ENCODE measurements around the gene HHAT. TPM values are rescaled to one million over a fixed set of nuclear protein-coding genes. Genes with fewer than 3 reads are reported as not detected.

Gene HHAT
- total RNA-seq, 1 donor from 2014 or later: 11.4 TPM

- Histone ChIP-seq H3K27me3 (ENCODE audit: insufficient read depth, low read length) (peaks cover 2% of the 10 kb centered on the region), H3K4me3 (ENCODE audit: insufficient read depth, low read depth, low read length) (no peak overlapping the region), H3K4me1 (ENCODE audit: insufficient read depth, low read length) (no peaks in the 10 kb centered on the region), H2AFZ (ENCODE audit: low read depth, low read length) (no peak overlapping the region), H3K9me3 (ENCODE audit: insufficient read depth, low read depth, low read length) (no peaks in the 10 kb centered on the region), H3K27ac (ENCODE audit: low read depth, low read length) (no peak overlapping the region), H4K20me1 (ENCODE audit: insufficient read depth, low read length) (no peaks in the 10 kb centered on the region), H3K79me2 (ENCODE audit: insufficient read depth, low read length) (no peaks in the 10 kb centered on the region), H3K36me3 (ENCODE audit: insufficient read depth, low read length) (no peaks in the 10 kb centered on the region), H3K9ac (ENCODE audit: low read length) (no peak overlapping the region), H3K4me2 (ENCODE audit: low read length) (no peak overlapping the region)
- H3K9me3 Mint-ChIP-seq (ENCODE audit: unreplicated experiment): peaks cover 2% of the 10 kb centered on the region
- FAIRE-seq: peak; percentile 79
- no peak overlapping the region for H3K4me3 Mint-ChIP-seq (ENCODE audit: unreplicated experiment)
- TF ChIP-seq EZH2 (IDR thresholded peaks at IDR 0.05; ENCODE audit: insufficient read depth, low read length) (no peak), CTCF (IDR thresholded peaks at IDR 0.05; ENCODE audit: insufficient read depth, low read depth, low read length) (peak; percentile 99)
- DNase-seq (ENCODE audit: low read depth): no peak
- peak overlapping the region; percentile 8 for H3K27ac Mint-ChIP-seq (ENCODE audit: unreplicated experiment)
- peaks cover 6% of the 10 kb centered on the region for H3K36me3 Mint-ChIP-seq (ENCODE audit: low read depth, unreplicated experiment)
- H3K4me1 Mint-ChIP-seq (ENCODE audit: low read depth, unreplicated experiment): peaks cover 17% of the 10 kb centered on the region
- peaks cover under 1% of the 10 kb centered on the region for H3K27me3 Mint-ChIP-seq (ENCODE audit: low read depth, unreplicated experiment)
These were observed 78.6 kb downstream of the HHAT start for GRCh38 chr1:210407207-210407886.

DNA sequence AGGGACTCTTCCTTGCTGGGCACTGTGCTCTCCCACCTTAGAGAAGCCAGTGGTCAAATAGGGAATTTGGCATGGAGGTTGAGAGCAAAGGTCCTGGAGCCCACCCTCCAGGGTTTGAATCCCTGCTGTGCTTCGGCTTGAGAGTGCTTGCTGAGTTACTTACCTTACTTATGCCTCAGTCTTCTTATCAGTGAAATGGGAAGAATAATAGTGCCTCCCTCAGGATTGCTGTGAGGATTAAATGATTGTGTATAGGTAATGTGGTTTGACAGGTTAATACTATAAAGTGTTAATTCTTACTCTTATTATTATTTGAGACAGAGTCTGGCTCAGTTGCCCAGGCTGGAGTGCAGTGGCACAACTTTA is 79.2 kb downstream of the HHAT start:
- DNase-seq (ENCODE audit: low read depth) (no peak), FAIRE-seq (no peak)
- no peak overlapping the region for H3K4me3 ChIP-seq (ENCODE audit: insufficient read depth, low read depth, low read length)
- H3K9ac ChIP-seq (ENCODE audit: low read length): no peak overlapping the region
- Mint-ChIP-seq H3K9me3 (ENCODE audit: unreplicated experiment) (peaks cover 2% of the 10 kb centered on the region), H3K36me3 (ENCODE audit: low read depth, unreplicated experiment) (peaks cover 6% of the 10 kb centered on the region), H3K4me3 (ENCODE audit: unreplicated experiment) (no peak overlapping the region), H3K27me3 (ENCODE audit: low read depth, unreplicated experiment) (no peaks in the 10 kb centered on the region), H3K27ac (ENCODE audit: unreplicated experiment) (peak overlapping the region; percentile 8), H3K4me1 (ENCODE audit: low read depth, unreplicated experiment) (peaks cover 17% of the 10 kb centered on the region)
- no peaks in the 10 kb centered on the region for H3K79me2 ChIP-seq (ENCODE audit: insufficient read depth, low read length)
- H3K4me2 ChIP-seq (ENCODE audit: low read length): no peak overlapping the region
- no peaks in the 10 kb centered on the region for H3K36me3 ChIP-seq (ENCODE audit: insufficient read depth, low read length)
- TF ChIP-seq CTCF (IDR thresholded peaks at IDR 0.05; ENCODE audit: insufficient read depth, low read depth, low read length) (no peak), EZH2 (IDR thresholded peaks at IDR 0.05; ENCODE audit: insufficient read depth, low read length) (no peak)
- H3K27me3 ChIP-seq (ENCODE audit: insufficient read depth, low read length): peaks cover 2% of the 10 kb centered on the region
- H3K9me3 ChIP-seq (ENCODE audit: insufficient read depth, low read depth, low read length): no peaks in the 10 kb centered on the region
- no peak overlapping the region for H3K27ac ChIP-seq (ENCODE audit: low read depth, low read length)
- no peaks in the 10 kb centered on the region for H3K4me1 ChIP-seq (ENCODE audit: insufficient read depth, low read length)
- H4K20me1 ChIP-seq (ENCODE audit: insufficient read depth, low read length): no peaks in the 10 kb centered on the region
- no peak overlapping the region for H2AFZ ChIP-seq (ENCODE audit: low read depth, low read length)

DNA sequence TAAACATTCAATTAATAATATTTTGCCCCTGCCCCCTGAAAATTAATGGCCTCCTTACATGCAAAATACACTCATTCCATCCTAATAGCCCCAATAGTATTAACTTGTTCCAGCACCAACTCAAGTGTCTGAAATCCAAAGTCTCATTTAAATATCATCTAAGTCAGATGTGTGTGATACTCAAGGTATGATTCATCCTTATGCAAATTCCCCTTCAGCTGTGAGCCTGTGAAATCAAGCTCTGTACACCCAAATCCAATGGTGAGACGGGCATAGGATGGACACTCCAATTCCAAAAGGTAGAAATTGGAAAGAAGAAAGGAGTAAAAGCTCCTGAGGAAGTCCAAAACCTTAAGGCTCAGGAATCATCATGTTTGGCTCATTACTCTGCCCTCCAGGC is 83.5 kb downstream of the HHAT start:
- no peaks in the 10 kb centered on the region for H3K36me3 ChIP-seq (ENCODE audit: insufficient read depth, low read length)
- Mint-ChIP-seq H3K4me3 (ENCODE audit: unreplicated experiment) (no peak overlapping the region), H3K4me1 (ENCODE audit: low read depth, unreplicated experiment) (peaks cover 15% of the 10 kb centered on the region), H3K9me3 (ENCODE audit: unreplicated experiment) (peaks cover 12% of the 10 kb centered on the region), H3K27ac (ENCODE audit: unreplicated experiment) (no peak overlapping the region), H3K36me3 (ENCODE audit: low read depth, unreplicated experiment) (peaks cover 12% of the 10 kb centered on the region), H3K27me3 (ENCODE audit: low read depth, unreplicated experiment) (no peaks in the 10 kb centered on the region)
- no peak for TF ChIP-seq EZH2 (IDR thresholded peaks at IDR 0.05; ENCODE audit: insufficient read depth, low read length)
- TF ChIP-seq CTCF (IDR thresholded peaks at IDR 0.05; ENCODE audit: insufficient read depth, low read depth, low read length): no peak
- H3K4me3 ChIP-seq (ENCODE audit: insufficient read depth, low read depth, low read length): no peak overlapping the region
- no peak overlapping the region for H2AFZ ChIP-seq (ENCODE audit: low read depth, low read length)
- H3K79me2 ChIP-seq (ENCODE audit: insufficient read depth, low read length): no peaks in the 10 kb centered on the region
- H3K9ac ChIP-seq (ENCODE audit: low read length): no peak overlapping the region
- no peaks in the 10 kb centered on the region for H4K20me1 ChIP-seq (ENCODE audit: insufficient read depth, low read length)
- H3K4me2 ChIP-seq (ENCODE audit: low read length): no peak overlapping the region
- no peak overlapping the region for H3K27ac ChIP-seq (ENCODE audit: low read depth, low read length)
- no peaks in the 10 kb centered on the region for H3K9me3 ChIP-seq (ENCODE audit: insufficient read depth, low read depth, low read length)
- peaks cover 2% of the 10 kb centered on the region for H3K27me3 ChIP-seq (ENCODE audit: insufficient read depth, low read length)
- H3K4me1 ChIP-seq (ENCODE audit: insufficient read depth, low read length): no peaks in the 10 kb centered on the region
- FAIRE-seq (no peak), DNase-seq (ENCODE audit: low read depth) (no peak)
